HL-60 (cell line): ENCODE measurements around the gene S100A13.
"Not testable (repeated sequence)": the region's sequence is repeated elsewhere in the genome, so short reads cannot be mapped to it uniquely, and the experiment has no call there.

Source experiments
- DNase-seq, 2 experiments: peaks; one replicate each; pipeline ENCODE4 v3.0.0-alpha.2; 2010 to 2020; ENCODE audit warnings: low read depth in 1 of 2, low spot score in 1 of 2
- H3K27ac ChIP-seq: fragments of 250-450 bp; sonication (Bioruptor Pico); replicated peaks from 2 replicates; pipeline ENCODE4 v1.5.1; 2020; ENCODE audit warnings: mild to moderate bottlenecking, moderate library complexity
- H3K27me3 ChIP-seq: fragments of 250-450 bp; sonication (Bioruptor Pico); 2 replicates; pipeline ENCODE4 v1.5.1; 2021; ENCODE audit warnings: mild to moderate bottlenecking, moderate library complexity; ENCODE audit not compliant: insufficient read depth, poor library complexity, severe bottlenecking
- H3K4me3 ChIP-seq: replicated peaks from 2 replicates; pipeline ENCODE4 v1.5.1; 2011; ENCODE audit warnings: mild to moderate bottlenecking, control low read depth, low read length; ENCODE audit not compliant: insufficient read depth
- CTCF ChIP-seq: IDR thresholded peaks from one replicate; pipeline ENCODE4 v1.5.1; 2011; ENCODE audit warnings: low read length, control low read depth, inconsistent platforms; ENCODE audit not compliant: insufficient read depth
- GABPA ChIP-seq: IDR thresholded peaks from 2 replicates; pipeline ENCODE4 v1.6.1; 2012; ENCODE audit warnings: low read depth
- POLR2AphosphoS5 ChIP-seq: IDR thresholded peaks from 2 replicates; pipeline ENCODE4 v1.6.1; 2012; ENCODE audit warnings: low read depth
- REST ChIP-seq: IDR thresholded peaks from 2 replicates; pipeline ENCODE4 v1.6.1; 2012; ENCODE audit warnings: low read depth; ENCODE audit not compliant: insufficient replicate concordance
- SPI1 ChIP-seq: IDR thresholded peaks from 2 replicates; pipeline ENCODE4 v1.6.1; 2012; ENCODE audit warnings: low read depth, mild to moderate bottlenecking, borderline replicate concordance

Gene S100A13

GRCh38 chr1:153577624-153578051, 49.7 kb downstream of the S100A13 start:
- no peak for TF ChIP-seq SPI1
- no peak for TF ChIP-seq REST
- TF ChIP-seq POLR2AphosphoS5 = no peak
- no peak for TF ChIP-seq GABPA
- no peak for TF ChIP-seq CTCF
- no peak for DNase-seq
- H3K4me3 ChIP-seq = no peak overlapping the region
- H3K27me3 ChIP-seq = peaks cover 9% of the 10 kb centered on the region
- H3K27ac ChIP-seq = no peak overlapping the region

DNA sequence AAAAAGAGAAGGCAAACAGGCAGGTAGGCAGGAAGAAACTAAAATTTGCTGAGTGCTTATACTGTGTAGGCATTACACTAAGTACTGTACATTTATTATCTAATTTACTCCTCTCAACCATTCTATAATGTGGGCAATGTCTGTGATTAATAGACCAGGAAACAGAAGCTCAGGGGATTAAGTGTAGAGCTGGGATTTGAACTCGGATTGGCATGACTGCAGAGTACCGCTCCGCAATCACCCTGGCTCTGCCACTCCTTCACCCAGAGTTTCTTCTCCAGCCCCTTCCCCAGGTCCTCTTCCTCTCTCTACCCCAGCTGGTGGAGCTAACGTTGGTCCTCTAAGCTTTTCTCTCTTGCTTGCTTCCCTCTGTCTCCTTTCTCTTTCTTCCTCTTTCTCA, 50.2 kb downstream of the S100A13 start:
- Histone ChIP-seq H3K27me3 (peaks cover 9% of the 10 kb centered on the region), H3K27ac (no peak overlapping the region), H3K4me3 (no peak overlapping the region)
- TF ChIP-seq SPI1 (no peak), POLR2AphosphoS5 (no peak), REST (no peak), GABPA (no peak)
- no peak for DNase-seq

- H3K4me3 ChIP-seq, H3K27me3 ChIP-seq, DNase-seq, H3K27ac ChIP-seq: not testable (repeated sequence)
These were observed 51.8 kb downstream of the S100A13 start for GRCh38 chr1:153575497-153575896.

GRCh38 chr1:153575081-153575491, 52.2 kb downstream of the S100A13 start:
- DNase-seq, H3K27ac ChIP-seq, H3K4me3 ChIP-seq, H3K27me3 ChIP-seq: not testable (repeated sequence)

DNA sequence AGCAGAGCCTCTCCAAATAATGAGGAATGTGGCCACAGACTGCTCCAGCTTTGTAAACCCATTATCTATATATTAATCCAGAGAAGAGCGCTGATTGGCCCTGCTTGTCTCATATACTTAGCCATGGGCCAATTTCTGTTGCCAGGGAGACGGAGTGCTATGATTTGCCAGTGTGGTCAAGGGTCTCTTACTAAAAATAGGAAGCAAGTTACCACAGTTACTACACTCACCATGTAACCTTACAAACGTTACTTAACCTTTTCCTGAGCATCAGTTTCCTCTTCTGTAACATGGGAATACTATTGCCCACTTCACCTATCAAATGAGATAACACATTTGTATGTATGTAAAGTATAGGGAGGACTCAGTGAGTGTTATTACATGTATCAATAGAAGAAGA, 54.0 kb downstream of the S100A13 start:
- peak in 1 of 2 experiments; percentile 45 for DNase-seq
- Histone ChIP-seq H3K4me3 (no peak overlapping the region), H3K27ac (no peak overlapping the region), H3K27me3 (peaks cover 8% of the 10 kb centered on the region)
- TF ChIP-seq POLR2AphosphoS5 (no peak), REST (no peak), SPI1 (no peak), CTCF (no peak), GABPA (no peak)
